ENCODE measurements around the gene ACAN. TPM values are rescaled to one million over a fixed set of nuclear protein-coding genes. Genes with fewer than 3 reads are reported as not detected.

Gene ACAN
- total RNA-seq, 1 donor from 2014 or later = not detected

DNA sequence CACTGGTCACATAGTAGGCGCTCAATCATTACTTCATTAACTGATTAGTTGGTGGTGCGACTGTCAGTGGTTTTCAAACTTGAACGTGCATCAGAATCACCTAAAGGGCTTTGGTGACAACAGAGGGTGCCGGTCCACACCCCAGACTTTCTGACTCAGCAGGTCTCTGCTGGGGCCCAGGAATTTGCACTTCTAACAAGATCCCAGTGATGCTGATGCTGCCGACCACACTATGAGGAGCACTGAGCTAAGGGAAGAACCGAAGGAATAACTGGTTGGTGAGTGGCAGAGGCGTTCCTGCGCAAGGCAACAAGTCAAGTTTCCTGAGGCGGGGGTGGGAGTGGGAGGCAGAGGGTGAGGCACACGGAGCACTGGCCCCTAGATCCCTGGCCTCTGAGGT, 73.3 kb downstream of the ACAN start:
- intact Hi-C loops (cut with micrococcal nuclease) = no loop called here

DNA sequence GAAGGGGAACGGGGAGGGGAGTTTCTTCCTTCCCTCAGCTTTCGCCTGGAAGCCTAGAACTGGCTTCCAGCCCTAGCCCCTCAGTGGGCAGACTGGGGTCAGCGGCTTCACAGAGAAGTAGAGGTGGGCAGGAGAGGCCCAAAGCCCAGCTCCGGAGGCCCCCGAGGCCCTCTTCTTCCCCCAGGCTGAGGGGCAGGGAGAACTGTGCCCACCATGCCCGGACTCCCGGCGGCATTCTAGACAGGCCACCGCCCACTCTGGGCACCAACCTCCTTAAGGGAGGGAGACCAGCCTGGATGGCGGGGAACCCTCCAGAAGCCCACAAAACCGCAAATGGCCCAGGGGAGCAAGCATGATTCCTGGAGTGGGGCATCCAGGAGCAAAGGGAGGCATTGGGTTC, 74.2 kb downstream of the ACAN start:
- intact Hi-C loops (cut with micrococcal nuclease) = no loop called here

DNA sequence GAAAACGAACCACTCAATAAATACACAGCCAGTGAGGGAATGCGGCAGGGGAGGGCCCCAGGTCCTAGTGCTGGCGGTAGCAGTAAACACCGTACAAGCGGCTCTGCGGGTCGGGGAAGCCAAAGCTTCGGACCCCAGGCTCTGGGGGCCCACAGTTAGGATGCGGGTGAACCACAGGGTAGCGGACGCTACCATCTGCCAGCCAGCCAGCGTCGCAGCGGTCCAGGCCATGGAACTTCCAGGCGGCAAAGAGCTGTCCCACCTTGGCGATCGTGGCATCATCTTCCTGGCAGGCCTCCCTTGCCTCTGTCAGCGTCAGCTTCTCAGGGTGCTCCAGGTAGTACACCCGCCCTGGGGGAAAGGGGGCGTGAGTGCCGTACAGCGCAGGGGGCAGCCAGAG, 74.7 kb downstream of the ACAN start:
- intact Hi-C loops (cut with micrococcal nuclease) = no loop called here

DNA sequence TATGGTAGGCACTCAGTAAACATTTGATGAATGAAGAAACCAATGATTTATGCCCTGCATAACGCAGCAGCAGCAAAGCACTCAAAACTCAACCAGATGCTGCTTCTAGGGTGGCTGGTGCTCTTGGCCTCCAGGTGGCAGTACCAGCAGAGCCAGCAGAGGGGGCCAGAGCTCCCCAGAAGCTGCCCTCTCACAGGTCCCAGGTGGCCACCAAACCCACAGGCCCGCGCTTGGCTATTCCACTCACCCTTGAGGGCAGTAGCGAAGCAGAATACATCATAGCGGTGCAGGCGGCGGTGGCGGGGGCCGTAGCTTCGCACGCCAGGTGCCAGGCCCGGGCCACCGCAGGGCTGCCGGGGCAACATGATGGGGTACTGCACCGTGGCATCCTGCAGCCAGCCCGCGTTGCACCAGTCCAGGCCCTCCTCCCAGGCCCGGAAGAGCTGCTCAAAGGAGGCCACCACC, 75.5 kb downstream of the ACAN start:
- intact Hi-C loops (cut with micrococcal nuclease) = no loop called here

- intact Hi-C loops (cut with micrococcal nuclease) = no loop called here
These were observed 77.9 kb downstream of the ACAN start for GRCh38 chr15:88880944-88881740.

- intact Hi-C loops (cut with micrococcal nuclease) = no loop called here
These were observed 78.5 kb downstream of the ACAN start for GRCh38 chr15:88881775-88882174.

GRCh38 chr15:88882785-88883184, 79.5 kb downstream of the ACAN start:
- intact Hi-C loops (cut with micrococcal nuclease) = no loop called here

GRCh38 chr15:88887068-88887580, 83.9 kb downstream of the ACAN start:
- intact Hi-C loops (cut with micrococcal nuclease) = no loop called here

- intact Hi-C loops (cut with micrococcal nuclease) = no loop called here
These were observed 85.5 kb downstream of the ACAN start for GRCh38 chr15:88888719-88889118.

DNA sequence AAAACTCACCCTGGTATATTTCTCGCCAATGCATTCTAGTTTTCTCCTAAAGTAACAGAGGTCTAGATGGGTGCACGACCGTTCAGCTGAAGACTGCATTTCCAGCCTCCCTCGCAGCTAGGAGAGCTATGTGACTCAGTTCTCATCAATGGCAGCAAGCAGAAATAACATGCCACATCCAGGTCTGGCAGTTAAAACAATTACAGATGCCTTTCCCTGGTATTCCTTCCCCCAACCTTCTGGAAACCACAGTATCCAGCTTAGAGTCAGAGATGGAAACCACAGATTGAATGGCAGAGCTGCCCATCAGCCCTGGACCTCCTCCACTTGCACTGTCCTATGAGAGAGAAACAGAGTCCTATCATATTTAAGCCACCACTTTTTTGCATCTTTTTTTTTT, 87.3 kb downstream of the ACAN start:
- intact Hi-C loops (cut with micrococcal nuclease) = loop anchor here (10.0 kb wide), 2 partner anchors 426 to 444 kb away; partner anchors contain the start of genes MRPL46, MRPS11 and POLG

DNA sequence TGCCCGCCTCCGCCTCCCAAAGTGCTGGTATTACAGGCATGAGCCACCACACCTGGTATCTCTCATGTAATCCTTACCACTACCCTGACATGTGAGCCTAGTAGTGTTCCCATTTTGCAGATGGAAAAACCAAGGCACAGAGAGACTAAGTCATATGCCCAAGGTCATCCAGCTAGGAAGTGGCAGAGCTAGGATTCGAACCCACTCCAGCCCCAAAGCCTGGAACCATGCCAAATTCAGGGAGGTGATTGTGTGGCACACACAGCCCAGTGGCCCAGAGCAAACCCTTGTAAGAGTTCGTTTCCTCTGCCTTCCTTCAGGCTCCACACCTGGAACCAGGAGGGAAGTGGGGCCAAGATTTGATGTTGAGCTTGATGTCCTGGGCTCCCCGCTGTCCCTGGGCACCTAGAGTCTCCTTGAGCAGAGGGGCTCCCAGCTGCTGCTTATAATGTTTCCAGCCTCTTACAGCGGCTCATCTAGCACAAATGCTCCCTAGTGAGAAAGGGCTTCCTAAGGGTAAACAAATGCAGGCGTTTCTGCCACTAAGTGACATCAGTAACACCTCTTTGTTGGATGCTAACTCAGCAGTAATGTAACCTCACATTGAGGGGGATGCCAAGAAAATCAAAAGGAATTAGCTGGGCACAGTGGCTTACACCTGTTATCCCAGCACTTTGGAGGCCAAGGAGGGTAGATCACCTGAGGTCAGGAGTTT, 88.5 kb downstream of the ACAN start:
- intact Hi-C loops (cut with micrococcal nuclease) = loop anchor here (10.0 kb wide), 2 partner anchors 427 to 443 kb away; partner anchors contain the start of genes MRPL46, MRPS11 and POLG

GRCh38 chr15:88894348-88894818, 91.1 kb downstream of the ACAN start:
- intact Hi-C loops (cut with micrococcal nuclease) = loop anchor here (1.0 to 10.0 kb wide), 6 partner anchors 10 to 440 kb away; partner anchors contain the start of genes ABHD2, MRPL46, MRPS11 and POLG

DNA sequence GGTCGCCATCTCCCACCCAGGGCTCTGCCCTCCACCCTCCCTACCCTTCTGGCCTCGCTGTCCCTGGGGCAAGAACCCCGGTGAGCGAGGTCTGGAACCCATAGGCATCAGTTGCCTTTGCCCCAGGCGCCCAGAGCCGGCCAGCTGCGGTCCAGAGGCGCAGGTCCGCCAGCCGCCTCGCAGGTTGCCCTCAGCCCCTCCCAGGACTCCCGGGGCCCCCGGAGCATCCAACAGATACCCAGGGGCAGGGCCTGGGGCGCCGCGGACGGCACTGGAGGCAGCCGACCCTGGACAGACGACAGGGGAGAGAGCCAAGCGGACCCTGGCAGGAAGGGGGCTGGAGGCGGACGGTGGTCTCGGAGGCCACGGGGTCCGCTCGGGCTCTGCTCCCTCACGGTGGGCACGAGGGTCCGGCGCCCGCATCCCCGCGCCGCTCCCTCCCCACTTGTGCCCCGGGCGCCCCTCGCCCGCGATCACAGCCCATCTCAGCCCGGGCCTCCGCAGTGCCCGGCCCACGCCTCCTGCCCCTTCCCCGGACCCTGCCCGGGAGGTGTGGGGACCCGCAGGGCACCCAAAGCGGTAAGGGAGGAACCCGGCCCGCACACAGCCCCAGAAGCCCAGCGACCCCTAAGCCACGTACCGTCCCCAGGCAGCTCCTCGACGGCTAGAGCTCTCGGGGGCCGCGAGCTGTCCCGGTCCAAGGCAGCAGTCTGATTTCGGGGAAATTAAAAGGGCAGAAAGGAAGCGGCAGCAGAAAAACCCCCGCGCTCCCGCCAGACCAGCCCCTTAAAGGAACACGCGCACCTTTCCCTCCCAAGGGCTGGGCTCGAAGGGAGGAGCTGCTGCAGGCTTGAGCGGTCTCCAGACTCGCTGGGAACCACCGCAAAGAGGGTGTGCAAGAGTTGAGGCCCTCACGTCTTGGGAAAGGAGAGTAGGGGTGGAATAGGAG, 91.9 kb downstream of the ACAN start, which contains the start of gene HAPLN3:
TSS of gene HAPLN3 (minus strand) at position 726 of the 949 bp plus-strand sequence. CDS start 8,246 bp downstream, outside the sequence.
- intact Hi-C loops (cut with micrococcal nuclease) = loop anchor here (1.0 to 10.0 kb wide), 8 partner anchors 9 to 440 kb away; partner anchors contain the start of genes ABHD2, FANCI, MFGE8 and MRPL46

GRCh38 chr15:88896333-88897033, 93.2 kb downstream of the ACAN start:
- intact Hi-C loops (cut with micrococcal nuclease) = loop anchor here (1.0 to 10.0 kb wide), 4 partner anchors 275 to 438 kb away; partner anchors contain the start of genes AEN, FANCI, MRPL46 and MRPS11

DNA sequence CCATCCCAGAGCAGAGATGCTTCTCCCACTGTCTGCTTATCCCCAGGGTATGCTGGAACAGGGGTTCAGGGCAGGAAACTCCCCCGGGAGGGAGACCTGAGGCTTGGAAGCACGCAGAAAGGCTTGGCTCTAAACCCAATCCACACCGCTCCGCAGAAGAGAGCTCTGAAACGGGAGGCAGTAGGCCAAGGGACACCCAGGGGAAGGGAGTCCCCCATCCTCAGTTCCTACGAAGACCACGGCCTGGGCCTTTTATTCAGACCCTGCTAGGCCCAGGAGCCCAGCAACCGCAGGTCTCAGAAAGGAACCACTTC, 93.9 kb downstream of the ACAN start:
- intact Hi-C loops (cut with micrococcal nuclease) = loop anchor here (1.0 to 10.0 kb wide), 4 partner anchors 276 to 438 kb away; partner anchors contain the start of genes AEN, FANCI, MRPL46 and MRPS11

- intact Hi-C loops (cut with micrococcal nuclease) = loop anchor here (1.0 to 10.0 kb wide), 4 partner anchors 276 to 437 kb away; partner anchors contain the start of genes AEN, FANCI, MRPL46 and MRPS11
These were observed 94.4 kb downstream of the ACAN start for GRCh38 chr15:88897456-88898194.

GRCh38 chr15:88898736-88899135, 95.5 kb downstream of the ACAN start:
- intact Hi-C loops (cut with micrococcal nuclease) = loop anchor here (5.0 to 10.0 kb wide), 3 partner anchors 344 to 436 kb away; partner anchors contain the start of genes FANCI, MRPL46, MRPS11 and POLG

DNA sequence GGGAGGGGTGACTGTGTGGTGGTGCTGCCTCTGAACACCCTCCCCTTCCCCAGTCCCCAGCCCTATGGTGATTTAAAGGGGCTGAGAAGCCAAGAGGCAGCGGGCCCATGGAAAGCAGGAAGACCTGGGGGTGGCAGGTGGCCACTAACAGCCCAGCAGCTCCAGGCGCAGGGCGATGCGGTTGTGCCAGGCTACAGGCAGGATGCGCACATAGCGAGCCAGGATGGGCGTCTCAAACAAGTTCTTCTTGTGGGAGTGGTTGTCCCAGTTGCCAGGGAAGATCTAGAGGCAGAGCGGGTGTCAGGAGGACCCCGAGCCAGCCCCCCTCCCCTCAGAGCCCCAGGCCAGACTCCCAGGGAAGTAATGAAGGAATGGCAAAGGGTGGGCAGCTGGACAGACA, 96.0 kb downstream of the ACAN start:
- intact Hi-C loops (cut with micrococcal nuclease) = loop anchor here (5.0 to 10.0 kb wide), 3 partner anchors 343 to 436 kb away; partner anchors contain the start of genes FANCI, MRPL46, MRPS11 and POLG

Measured in T-helper 2 cell treated with Interferon-gamma antibody and Interleukin-4, amounts not matched to agents 100 ng/mL and 5 ng/mL, for 36 hours (primary cell).